ENCODE results near the gene HHATL.

HHATL gene

GRCh38 chr3:42649006-42649405, 53.6 kb downstream of the HHATL start:
- no peak for DNase-seq

- no peak for DNase-seq
Observed at GRCh38 chr3:42647821-42648459, 54.7 kb downstream of the HHATL start.
